H9 (cell line): Measurements from ENCODE around the gene PRKAR2A. TPM values are rescaled to one million over a fixed set of nuclear protein-coding genes. Genes with fewer than 3 reads are reported as not detected.

Experiments used
- DNase-seq: peaks from one replicate; pipeline ENCODE4 v3.0.0-alpha.2; 2017
- H2AFZ ChIP-seq: one replicate; pipeline ENCODE4 v1.6.1; 2013; ENCODE audit warnings: mild to moderate bottlenecking, low read length, control low read depth, moderate library complexity
- H2AK5ac ChIP-seq: 2 replicates; pipeline ENCODE4 v1.6.1; 2013; ENCODE audit warnings: low read length, control low read depth, mixed read lengths; ENCODE audit not compliant: insufficient read length
- H2BK120ac ChIP-seq: one replicate; pipeline ENCODE4 v1.6.1; 2013; ENCODE audit warnings: low read depth, mild to moderate bottlenecking, low read length, control low read depth, inconsistent platforms; ENCODE audit not compliant: poor library complexity, severe bottlenecking
- H2BK12ac ChIP-seq: 2 replicates; pipeline ENCODE4 v1.6.1; 2013; ENCODE audit warnings: low read length, control low read depth, mixed read lengths, low read depth; ENCODE audit not compliant: insufficient read length
- H2BK15ac ChIP-seq: 2 replicates; pipeline ENCODE4 v1.6.1; 2013; ENCODE audit warnings: low read depth, low read length, control low read depth
- H2BK20ac ChIP-seq: one replicate; pipeline ENCODE4 v1.6.1; 2013; ENCODE audit warnings: low read depth, mild to moderate bottlenecking, low read length, control low read depth, inconsistent platforms; ENCODE audit not compliant: poor library complexity, severe bottlenecking
- H2BK5ac ChIP-seq: 2 replicates; pipeline ENCODE4 v1.6.1; 2013; ENCODE audit warnings: low read length, control low read depth, mixed read lengths; ENCODE audit not compliant: insufficient read length
- H3K14ac ChIP-seq: 2 replicates; pipeline ENCODE4 v1.6.1; 2013; ENCODE audit warnings: low read length, control low read depth; ENCODE audit not compliant: insufficient read depth
- H3K18ac ChIP-seq: 2 replicates; pipeline ENCODE4 v1.6.1; 2013; ENCODE audit warnings: low read depth, mild to moderate bottlenecking, mixed read lengths, low read length, control low read depth; ENCODE audit not compliant: insufficient read length
- H3K23ac ChIP-seq: 2 replicates; pipeline ENCODE4 v1.6.1; 2013; ENCODE audit warnings: low read length, control low read depth, mixed read lengths, low read depth; ENCODE audit not compliant: insufficient read length
- H3K23me2 ChIP-seq: 2 replicates; pipeline ENCODE4 v1.6.1; 2013; ENCODE audit warnings: low read depth, mild to moderate bottlenecking, mixed read lengths, low read length, control low read depth; ENCODE audit not compliant: insufficient read length, poor library complexity, severe bottlenecking
- H3K27ac ChIP-seq: 2 replicates; pipeline ENCODE4 v1.5.1; 2013; ENCODE audit warnings: low read length, control low read depth, mixed read lengths, low read depth; ENCODE audit not compliant: insufficient read length
- H3K27me3 ChIP-seq: 2 replicates; pipeline ENCODE4 v1.6.1; 2013; ENCODE audit warnings: low read length, control low read depth, inconsistent platforms; ENCODE audit not compliant: insufficient read depth
- H3K4ac ChIP-seq: 2 replicates; pipeline ENCODE4 v1.6.1; 2013; ENCODE audit warnings: low read depth, mild to moderate bottlenecking, control low read depth, inconsistent platforms, low read length, moderate library complexity
- H3K4me1 ChIP-seq: 2 replicates; pipeline ENCODE4 v1.6.1; 2013; ENCODE audit warnings: low read length, control low read depth, inconsistent platforms; ENCODE audit not compliant: insufficient read depth
- H3K4me2 ChIP-seq: 2 replicates; pipeline ENCODE4 v1.6.1; 2013; ENCODE audit warnings: low read length, control low read depth, mixed read lengths; ENCODE audit not compliant: insufficient read length, insufficient read depth
- H3K56ac ChIP-seq: 2 replicates; pipeline ENCODE4 v1.6.1; 2013; ENCODE audit warnings: low read depth, mild to moderate bottlenecking, mixed read lengths, low read length, control low read depth; ENCODE audit not compliant: insufficient read length
- H3K79me1 ChIP-seq: 2 replicates; pipeline ENCODE4 v1.6.1; 2013; ENCODE audit warnings: low read depth, mild to moderate bottlenecking, moderate library complexity, low read length, control low read depth, inconsistent platforms; ENCODE audit not compliant: insufficient read depth, poor library complexity, severe bottlenecking
- H3K79me2 ChIP-seq: 2 replicates; pipeline ENCODE4 v1.6.1; 2013; ENCODE audit warnings: low read length, control low read depth, inconsistent platforms; ENCODE audit not compliant: insufficient read depth
- H3K9ac ChIP-seq: 2 replicates; pipeline ENCODE4 v1.6.1; 2013; ENCODE audit warnings: low read length, control low read depth, mixed read lengths; ENCODE audit not compliant: insufficient read length; ENCODE audit errors: extremely low read depth
- H3K9me3 ChIP-seq: one replicate; pipeline ENCODE4 v1.6.1; 2013; ENCODE audit warnings: low read depth, low read length, inconsistent platforms; ENCODE audit not compliant: control insufficient read depth
- H3T11ph ChIP-seq: one replicate; pipeline ENCODE4 v1.6.1; 2013; ENCODE audit warnings: mild to moderate bottlenecking, low read length, control low read depth, inconsistent platforms
- H4K20me1 ChIP-seq: one replicate; pipeline ENCODE4 v1.6.1; 2013; ENCODE audit not compliant: control insufficient read depth, insufficient read length, insufficient read depth
- H4K5ac ChIP-seq: 2 replicates; pipeline ENCODE4 v1.6.1; 2013; ENCODE audit warnings: low read depth, mild to moderate bottlenecking, mixed read lengths, low read length, control low read depth; ENCODE audit not compliant: insufficient read length
- H4K8ac ChIP-seq: replicated peaks from 2 replicates; pipeline ENCODE4 v1.6.1; 2013; ENCODE audit warnings: low read length, control low read depth, mixed read lengths, low read depth; ENCODE audit not compliant: insufficient read length
- H4K91ac ChIP-seq: 2 replicates; pipeline ENCODE4 v1.6.1; 2013; ENCODE audit warnings: low read depth, mild to moderate bottlenecking, moderate library complexity, mixed read lengths, low read length, control low read depth; ENCODE audit not compliant: insufficient read length
- H3K27ac Mint-ChIP-seq, 3 experiments: 2 replicates in 2 of 3; 3 replicates in 1 of 3; pipeline ENCODE4 v1.8.0; 2020 to 2021; ENCODE audit warnings: mixed read lengths in 3 of 3, mild to moderate bottlenecking in 1 of 3, moderate library complexity in 1 of 3
- H3K27me3 Mint-ChIP-seq: 2 replicates; pipeline ENCODE4 v1.8.0; 2021; ENCODE audit warnings: low read depth, mild to moderate bottlenecking, moderate library complexity, mixed read lengths
- H3K36me3 Mint-ChIP-seq, 3 experiments: 2 replicates in 2 of 3; 3 replicates in 1 of 3; pipeline ENCODE4 v1.8.0; 2020 to 2021; ENCODE audit warnings: low read depth in 3 of 3, mixed read lengths in 3 of 3; ENCODE audit not compliant: insufficient read depth in 1 of 3
- H3K4me1 Mint-ChIP-seq, 2 experiments: 2 replicates each; pipeline ENCODE4 v1.8.0; 2020; ENCODE audit warnings: mixed read lengths in 2 of 2
- H3K4me3 Mint-ChIP-seq, 2 experiments: 2 replicates in 1 of 2; 3 replicates in 1 of 2; pipeline ENCODE4 v1.8.0; 2020 to 2021; ENCODE audit warnings: mild to moderate bottlenecking in 2 of 2, mixed read lengths in 2 of 2, moderate library complexity in 1 of 2
- H3K9me3 Mint-ChIP-seq, 2 experiments: 2 replicates in 1 of 2; 3 replicates in 1 of 2; pipeline ENCODE4 v1.8.0; 2020; ENCODE audit warnings: mild to moderate bottlenecking in 2 of 2, mixed read lengths in 2 of 2, moderate library complexity in 1 of 2
- WGBS: extraction: QIAGEN DNeasy Blood & Tissue Kit; methylation state at CpG from one replicate; pipeline ENCODE4 v1.1.7; 2013; ENCODE audit warnings: missing lambda C conversion rate, low lambda C conversion rate, mixed read lengths; ENCODE audit not compliant: insufficient read length; ENCODE audit errors: extremely low coverage; 5-methylcytosine and 5-hydroxymethylcytosine counted together
- total RNA-seq: library from RNA; stranded (reverse); gene quantifications from 2 replicates; pipeline ENCODE4 v1.2.1, GENCODE V29; 2021
- TF ChIP-seq, protein P1 (sequence below): fragments of 200-600 bp; sonication (generic); conservative IDR thresholded peaks from 3 replicates; pipeline ENCODE4 v1.8.0; 2021; ENCODE audit warnings: antibody characterized with exemption, mild to moderate bottlenecking

The PRKAR2A gene
- total RNA-seq, 1 experiment from 2014 or later: 39.1 TPM

DNA sequence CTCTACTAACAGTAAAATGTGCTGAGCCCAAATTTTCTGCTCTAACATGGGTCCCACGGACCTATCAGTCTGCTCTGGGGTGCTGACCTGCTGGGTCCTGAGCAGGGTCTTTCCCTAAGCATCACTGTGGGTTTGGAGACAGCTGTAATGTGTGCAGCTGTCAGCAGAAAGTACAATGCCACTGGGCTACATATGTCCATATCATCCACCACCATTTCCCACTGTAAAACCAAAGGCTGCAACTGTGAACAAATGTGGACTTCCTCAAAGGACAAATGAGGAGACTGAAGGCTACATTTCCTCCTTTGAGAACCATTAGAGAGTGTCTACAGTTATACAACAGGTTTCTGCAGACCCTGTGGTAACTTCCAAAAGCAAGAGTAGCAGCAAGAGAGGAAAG lies 96.8 kb downstream of the PRKAR2A start:
- no peak overlapping the region for H3K4ac ChIP-seq
- WGBS: no CpG with 5 or more reads among the region's 1 CpG
- no peak overlapping the region for H3K9ac ChIP-seq
- H2BK12ac ChIP-seq: no peak overlapping the region
- DNase-seq: no peak
- H4K91ac ChIP-seq: no peak overlapping the region
- no peak overlapping the region for H4K5ac ChIP-seq
- no peak overlapping the region for H2AK5ac ChIP-seq
- no peaks in the 10 kb centered on the region for H3K4me1 ChIP-seq
- H3K27me3 Mint-ChIP-seq: no peaks in the 10 kb centered on the region
- H3K27me3 ChIP-seq: no peaks in the 10 kb centered on the region
- H2BK5ac ChIP-seq: no peak overlapping the region
- no peak overlapping the region for H3T11ph ChIP-seq
- peaks cover 0 to 5% (median 2%) of the 10 kb centered on the region in 3 experiments; a peak in 3 of 7 replicates for H3K36me3 Mint-ChIP-seq
- no peak overlapping the region for H2BK120ac ChIP-seq
- H3K18ac ChIP-seq: no peak overlapping the region
- no peaks in the 10 kb centered on the region for H3K23me2 ChIP-seq
- no peak overlapping the region for H3K4me3 Mint-ChIP-seq
- no peaks in the 10 kb centered on the region for H3K79me1 ChIP-seq
- H3K27ac Mint-ChIP-seq: no peak overlapping the region; a peak in 1 of 7 replicates
- no peak overlapping the region for H2BK15ac ChIP-seq
- H3K9me3 Mint-ChIP-seq: no peaks in the 10 kb centered on the region
- H4K20me1 ChIP-seq: no peaks in the 10 kb centered on the region
- no peak overlapping the region for H3K56ac ChIP-seq
- H3K27ac ChIP-seq: no peak overlapping the region
- TF ChIP-seq, protein P1, sequence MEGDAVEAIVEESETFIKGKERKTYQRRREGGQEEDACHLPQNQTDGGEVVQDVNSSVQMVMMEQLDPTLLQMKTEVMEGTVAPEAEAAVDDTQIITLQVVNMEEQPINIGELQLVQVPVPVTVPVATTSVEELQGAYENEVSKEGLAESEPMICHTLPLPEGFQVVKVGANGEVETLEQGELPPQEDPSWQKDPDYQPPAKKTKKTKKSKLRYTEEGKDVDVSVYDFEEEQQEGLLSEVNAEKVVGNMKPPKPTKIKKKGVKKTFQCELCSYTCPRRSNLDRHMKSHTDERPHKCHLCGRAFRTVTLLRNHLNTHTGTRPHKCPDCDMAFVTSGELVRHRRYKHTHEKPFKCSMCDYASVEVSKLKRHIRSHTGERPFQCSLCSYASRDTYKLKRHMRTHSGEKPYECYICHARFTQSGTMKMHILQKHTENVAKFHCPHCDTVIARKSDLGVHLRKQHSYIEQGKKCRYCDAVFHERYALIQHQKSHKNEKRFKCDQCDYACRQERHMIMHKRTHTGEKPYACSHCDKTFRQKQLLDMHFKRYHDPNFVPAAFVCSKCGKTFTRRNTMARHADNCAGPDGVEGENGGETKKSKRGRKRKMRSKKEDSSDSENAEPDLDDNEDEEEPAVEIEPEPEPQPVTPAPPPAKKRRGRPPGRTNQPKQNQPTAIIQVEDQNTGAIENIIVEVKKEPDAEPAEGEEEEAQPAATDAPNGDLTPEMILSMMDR: no peak
- no peak overlapping the region for H3K23ac ChIP-seq
- H3K9me3 ChIP-seq: no peaks in the 10 kb centered on the region
- no peaks in the 10 kb centered on the region for H3K79me2 ChIP-seq
- H3K4me2 ChIP-seq: no peak overlapping the region
- H2BK20ac ChIP-seq: no peak overlapping the region
- no peaks in the 10 kb centered on the region for H3K4me1 Mint-ChIP-seq
- H4K8ac ChIP-seq: no peak overlapping the region
- H3K14ac ChIP-seq: no peak overlapping the region
- no peak overlapping the region for H2AFZ ChIP-seq
